Activated CD4-positive, alpha-beta T cell treated with anti-CD3 and anti-CD28 coated beads, Interleukin-2, amount 10 ng/mL, durations not matched to agents 24 days and 14 days (primary cell): ENCODE measurements around the gene PFKL. TPM values are rescaled to one million over a fixed set of nuclear protein-coding genes. Genes with fewer than 3 reads are reported as not detected.

Source experiments
- DNase-seq: peaks from one replicate; pipeline ENCODE4 v3.0.0; 2022
- H3K27ac Mint-ChIP-seq: one replicate; pipeline ENCODE4 v1.8.0; 2022; ENCODE audit warnings: mild to moderate bottlenecking, mixed read lengths
- H3K27me3 Mint-ChIP-seq: one replicate; pipeline ENCODE4 v1.8.0; 2022; ENCODE audit warnings: mixed read lengths
- H3K36me3 Mint-ChIP-seq: one replicate; pipeline ENCODE4 v1.8.0; 2022; ENCODE audit warnings: low read depth, mild to moderate bottlenecking, mixed read lengths
- H3K4me1 Mint-ChIP-seq: one replicate; pipeline ENCODE4 v1.8.0; 2021; ENCODE audit warnings: mixed read lengths
- H3K4me3 Mint-ChIP-seq: one replicate; pipeline ENCODE4 v1.8.0; 2022; ENCODE audit warnings: mild to moderate bottlenecking, moderate library complexity, mixed read lengths
- H3K9me3 Mint-ChIP-seq: one replicate; pipeline ENCODE4 v1.8.0; 2021; ENCODE audit warnings: mixed read lengths
- intact Hi-C: fragments of 100-400 bp; cut with micrococcal nuclease; formaldehyde crosslinking; loops from one replicate; pipeline ENCODE4 v1.15.1; 2023
- total RNA-seq: library from RNA; stranded (reverse); gene quantifications from 2 replicates; pipeline ENCODE4 v1.2.3, GENCODE V29; 2022

Gene PFKL
- total RNA-seq, 1 donor from 2014 or later, result 157 TPM

GRCh38 chr21:44319407-44320065, 19.7 kb downstream of the PFKL start:
- H3K27me3 Mint-ChIP-seq, result no peaks in the 10 kb centered on the region
- no peak overlapping the region for H3K4me3 Mint-ChIP-seq
- no peak for DNase-seq
- no peaks in the 10 kb centered on the region for H3K9me3 Mint-ChIP-seq
- H3K4me1 Mint-ChIP-seq, result peaks cover 3% of the 10 kb centered on the region
- peaks cover 20% of the 10 kb centered on the region for H3K36me3 Mint-ChIP-seq
- no peak overlapping the region for H3K27ac Mint-ChIP-seq
- intact Hi-C loops, result no loop called here

- intact Hi-C loops, result no loop called here
- H3K9me3 Mint-ChIP-seq, result no peaks in the 10 kb centered on the region
These were observed 21.0 kb downstream of the PFKL start for GRCh38 chr21:44320847-44321246.

GRCh38 chr21:44321846-44322450, 22.1 kb downstream of the PFKL start:
- Mint-ChIP-seq H3K4me3 (no peak overlapping the region), H3K9me3 (no peaks in the 10 kb centered on the region), H3K27me3 (no peaks in the 10 kb centered on the region), H3K27ac (no peak overlapping the region), H3K36me3 (peaks cover 20% of the 10 kb centered on the region), H3K4me1 (no peaks in the 10 kb centered on the region)
- intact Hi-C loops, result no loop called here
- no peak for DNase-seq

More at GRCh38 chr21:44320847-44321246, 21.0 kb downstream of the PFKL start:
- Mint-ChIP-seq H3K27me3 (no peaks in the 10 kb centered on the region), H3K36me3 (peaks cover 24% of the 10 kb centered on the region), H3K27ac (no peak overlapping the region), H3K4me3 (no peak overlapping the region), H3K4me1 (peaks cover 3% of the 10 kb centered on the region)
- no peak for DNase-seq

GRCh38 chr21:44322621-44323325, 22.9 kb downstream of the PFKL start:
- intact Hi-C loops, result no loop called here
- DNase-seq, result no peak
- Mint-ChIP-seq H3K27me3 (no peaks in the 10 kb centered on the region), H3K27ac (no peak overlapping the region), H3K36me3 (peaks cover 22% of the 10 kb centered on the region), H3K4me3 (no peak overlapping the region), H3K9me3 (no peaks in the 10 kb centered on the region), H3K4me1 (no peaks in the 10 kb centered on the region)

GRCh38 chr21:44323591-44323990, 23.7 kb downstream of the PFKL start:
- H3K9me3 Mint-ChIP-seq, result no peaks in the 10 kb centered on the region
- no peak overlapping the region for H3K27ac Mint-ChIP-seq
- no peaks in the 10 kb centered on the region for H3K4me1 Mint-ChIP-seq
- H3K4me3 Mint-ChIP-seq, result no peak overlapping the region
- no peak for DNase-seq
- H3K27me3 Mint-ChIP-seq, result no peaks in the 10 kb centered on the region
- H3K36me3 Mint-ChIP-seq, result peaks cover 21% of the 10 kb centered on the region
- intact Hi-C loops, result no loop called here

GRCh38 chr21:44324106-44324853, 24.4 kb downstream of the PFKL start:
- Mint-ChIP-seq H3K4me1 (no peaks in the 10 kb centered on the region), H3K4me3 (no peak overlapping the region), H3K36me3 (peaks cover 23% of the 10 kb centered on the region), H3K27me3 (no peaks in the 10 kb centered on the region), H3K27ac (no peak overlapping the region), H3K9me3 (no peaks in the 10 kb centered on the region)
- intact Hi-C loops, result no loop called here
- DNase-seq, result no peak

- no peak overlapping the region for H3K4me3 Mint-ChIP-seq
- H3K36me3 Mint-ChIP-seq, result peaks cover 21% of the 10 kb centered on the region
- intact Hi-C loops, result no loop called here
- no peaks in the 10 kb centered on the region for H3K27me3 Mint-ChIP-seq
- DNase-seq, result no peak
- H3K27ac Mint-ChIP-seq, result no peak overlapping the region
- no peaks in the 10 kb centered on the region for H3K4me1 Mint-ChIP-seq
- no peaks in the 10 kb centered on the region for H3K9me3 Mint-ChIP-seq
These were observed 24.9 kb downstream of the PFKL start for GRCh38 chr21:44324854-44325107.

GRCh38 chr21:44325386-44326271, 25.8 kb downstream of the PFKL start:
- DNase-seq, result no peak
- intact Hi-C loops, result no loop called here
- no peak overlapping the region for H3K27ac Mint-ChIP-seq
- no peak overlapping the region for H3K4me3 Mint-ChIP-seq
- no peaks in the 10 kb centered on the region for H3K9me3 Mint-ChIP-seq
- no peaks in the 10 kb centered on the region for H3K4me1 Mint-ChIP-seq
- H3K36me3 Mint-ChIP-seq, result peaks cover 21% of the 10 kb centered on the region
- H3K27me3 Mint-ChIP-seq, result no peaks in the 10 kb centered on the region

- no peak overlapping the region for H3K4me3 Mint-ChIP-seq
These were observed 26.4 kb downstream of the PFKL start for GRCh38 chr21:44326272-44326647.

GRCh38 chr21:44326716-44327602, 27.1 kb downstream of the PFKL start:
- Mint-ChIP-seq H3K36me3 (peaks cover 18% of the 10 kb centered on the region), H3K4me1 (no peaks in the 10 kb centered on the region), H3K9me3 (no peaks in the 10 kb centered on the region), H3K4me3 (no peak overlapping the region), H3K27ac (no peak overlapping the region), H3K27me3 (no peaks in the 10 kb centered on the region)
- intact Hi-C loops, result no loop called here
- DNase-seq, result no peak

More at GRCh38 chr21:44326272-44326647, 26.4 kb downstream of the PFKL start:
- no peaks in the 10 kb centered on the region for H3K9me3 Mint-ChIP-seq
- H3K27ac Mint-ChIP-seq, result no peak overlapping the region
- no peaks in the 10 kb centered on the region for H3K4me1 Mint-ChIP-seq
- H3K36me3 Mint-ChIP-seq, result peaks cover 21% of the 10 kb centered on the region
- no peaks in the 10 kb centered on the region for H3K27me3 Mint-ChIP-seq
- intact Hi-C loops, result no loop called here
- no peak for DNase-seq

- Mint-ChIP-seq H3K27ac (no peak overlapping the region), H3K36me3 (peaks cover 18% of the 10 kb centered on the region), H3K27me3 (no peaks in the 10 kb centered on the region), H3K4me3 (no peak overlapping the region), H3K9me3 (no peaks in the 10 kb centered on the region), H3K4me1 (no peaks in the 10 kb centered on the region)
- DNase-seq, result no peak
- intact Hi-C loops, result no loop called here
These were observed 27.7 kb downstream of the PFKL start for GRCh38 chr21:44327603-44327974.

GRCh38 chr21:44328242-44328895, 28.5 kb downstream of the PFKL start:
- H3K9me3 Mint-ChIP-seq, result no peaks in the 10 kb centered on the region
- no peak overlapping the region for H3K27ac Mint-ChIP-seq
- no peaks in the 10 kb centered on the region for H3K4me1 Mint-ChIP-seq
- peaks cover 11% of the 10 kb centered on the region for H3K36me3 Mint-ChIP-seq
- no peaks in the 10 kb centered on the region for H3K27me3 Mint-ChIP-seq
- intact Hi-C loops, result no loop called here
- no peak for DNase-seq
- H3K4me3 Mint-ChIP-seq, result no peak overlapping the region
